A549 (cell line): ENCODE results near the gene KCNN3.

Source experiments
- EHMT2 ChIP-seq: fragments of 200-600 bp; sonication (generic); IDR thresholded peaks from 2 replicates; pipeline ENCODE4 v1.6.1; 2016; ENCODE audit warnings: antibody characterized with exemption, low read depth, mild to moderate bottlenecking, moderate library complexity
- TF ChIP-seq, protein P1 (sequence below): fragments of 450-650 bp; IDR thresholded peaks from 2 replicates; pipeline ENCODE4 v1.6.1; 2014; ENCODE audit warnings: antibody characterized with exemption

DNA sequence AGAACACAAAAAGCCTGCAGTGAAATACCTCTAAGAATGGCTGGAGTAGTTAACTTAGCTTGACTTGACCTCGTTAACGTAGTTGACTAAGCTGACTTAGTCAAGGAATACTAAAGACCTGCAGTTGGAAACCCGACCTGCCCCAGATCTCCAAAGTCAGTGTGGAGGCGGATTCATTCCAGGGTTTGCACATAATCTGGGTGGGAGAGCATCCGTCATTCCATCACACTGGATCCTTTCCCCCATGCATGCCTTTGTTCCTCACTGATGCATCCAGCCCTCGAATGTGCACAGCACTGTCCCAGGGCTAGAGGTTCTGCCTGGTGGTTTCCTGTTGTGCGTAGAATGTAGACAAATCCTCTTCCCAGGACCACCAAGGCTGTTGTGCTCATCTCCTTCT is 76.4 kb downstream of the KCNN3 start:
- TF ChIP-seq, protein P1, sequence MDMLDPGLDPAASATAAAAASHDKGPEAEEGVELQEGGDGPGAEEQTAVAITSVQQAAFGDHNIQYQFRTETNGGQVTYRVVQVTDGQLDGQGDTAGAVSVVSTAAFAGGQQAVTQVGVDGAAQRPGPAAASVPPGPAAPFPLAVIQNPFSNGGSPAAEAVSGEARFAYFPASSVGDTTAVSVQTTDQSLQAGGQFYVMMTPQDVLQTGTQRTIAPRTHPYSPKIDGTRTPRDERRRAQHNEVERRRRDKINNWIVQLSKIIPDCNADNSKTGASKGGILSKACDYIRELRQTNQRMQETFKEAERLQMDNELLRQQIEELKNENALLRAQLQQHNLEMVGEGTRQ = no peak
- no peak for TF ChIP-seq EHMT2
